H1 (cell line): ENCODE measurements around the gene FOSL2. TPM values are rescaled to one million over a fixed set of nuclear protein-coding genes. Genes with fewer than 3 reads are reported as not detected.

Source experiments
- BCL11A ChIP-seq, 2 experiments: IDR thresholded peaks; one replicate each; pipeline ENCODE4 v1.6.1; 2011; ENCODE audit warnings: low read depth in 2 of 2, low read length in 2 of 2, mild to moderate bottlenecking in 2 of 2
- GABPA ChIP-seq: IDR thresholded peaks from 2 replicates; pipeline ENCODE4 v1.6.1; 2011; ENCODE audit warnings: mild to moderate bottlenecking, low read length, moderate library complexity, borderline replicate concordance; ENCODE audit not compliant: insufficient read depth
- GTF2F1 ChIP-seq: IDR thresholded peaks from 2 replicates; pipeline ENCODE4 v1.6.1; 2012; ENCODE audit warnings: low read depth, low read length, improper control_type of control experiment, borderline replicate concordance
- POU5F1 ChIP-seq: IDR thresholded peaks from 2 replicates; pipeline ENCODE4 v1.6.1; 2011; ENCODE audit warnings: low read depth, mild to moderate bottlenecking, low read length, moderate library complexity
- RAD21 ChIP-seq, 2 experiments: IDR thresholded peaks in 1 of 2; conservative IDR thresholded peaks in 1 of 2; 2 replicates each; pipeline ENCODE4 v1.6.1; 2011; ENCODE audit warnings: low read depth in 2 of 2, low read length in 2 of 2, improper control_type of control experiment in 1 of 2, inconsistent platforms in 1 of 2, mild to moderate bottlenecking in 1 of 2, moderate library complexity in 1 of 2
- SIN3A ChIP-seq, 2 experiments: IDR thresholded peaks in 1 of 2; conservative IDR thresholded peaks in 1 of 2; 2 replicates each; pipeline ENCODE4 v1.6.1; 2011 to 2012; ENCODE audit warnings: low read length in 2 of 2, improper control_type of control experiment in 1 of 2, low read depth in 1 of 2, mild to moderate bottlenecking in 1 of 2
- TCF12 ChIP-seq: IDR thresholded peaks from 2 replicates; pipeline ENCODE4 v1.6.1; 2011; ENCODE audit warnings: low read depth, mild to moderate bottlenecking, low read length
- YY1 ChIP-seq: IDR thresholded peaks from 2 replicates; pipeline ENCODE4 v1.6.1; 2011; ENCODE audit warnings: low read depth, mild to moderate bottlenecking, low read length
- polyA plus RNA-seq, 7 experiments: library from polyadenylated mRNA; depleted of rRNA in 3 of 7; stranded (reverse) in 5 of 7; unstranded in 2 of 7; fragments of >200 nt in 5 of 7; fragments of 200-250 nt in 2 of 7; gene quantifications; 1 replicate in 5 of 7; 2 replicates in 1 of 7; 4 replicates in 1 of 7; pipeline versions ENCODE4 v1.2.1 to v1.2.3, GENCODE V29; 2011 to 2013; ENCODE audit warnings: missing spikeins in 2 of 7, mixed read lengths in 2 of 7
- total RNA-seq: library from RNA; stranded (reverse); fragmentation: NEBNext Ultra II Directional; extraction: Animal tissue kit (Norgen Biotek cat#: 25700); gene quantifications from 2 replicates; pipeline ENCODE4 v1.2.1, GENCODE V29; 2021
- TF ChIP-seq, protein P1 (sequence below): fragments of 300-600 bp; sonication (generic); IDR thresholded peaks from 2 replicates; pipeline ENCODE4 v1.7.1; 2012; ENCODE audit warnings: low read length, moderate library complexity, mild to moderate bottlenecking, inconsistent platforms; ENCODE audit not compliant: insufficient replicate concordance

FOSL2 gene
- total and polyA plus RNA-seq, 2 of the 8 experiments (the other 6 are each of a cell fraction or from before 2014, with no cell fraction given): 1.5 to 4.5 TPM

- TF ChIP-seq, protein P1, sequence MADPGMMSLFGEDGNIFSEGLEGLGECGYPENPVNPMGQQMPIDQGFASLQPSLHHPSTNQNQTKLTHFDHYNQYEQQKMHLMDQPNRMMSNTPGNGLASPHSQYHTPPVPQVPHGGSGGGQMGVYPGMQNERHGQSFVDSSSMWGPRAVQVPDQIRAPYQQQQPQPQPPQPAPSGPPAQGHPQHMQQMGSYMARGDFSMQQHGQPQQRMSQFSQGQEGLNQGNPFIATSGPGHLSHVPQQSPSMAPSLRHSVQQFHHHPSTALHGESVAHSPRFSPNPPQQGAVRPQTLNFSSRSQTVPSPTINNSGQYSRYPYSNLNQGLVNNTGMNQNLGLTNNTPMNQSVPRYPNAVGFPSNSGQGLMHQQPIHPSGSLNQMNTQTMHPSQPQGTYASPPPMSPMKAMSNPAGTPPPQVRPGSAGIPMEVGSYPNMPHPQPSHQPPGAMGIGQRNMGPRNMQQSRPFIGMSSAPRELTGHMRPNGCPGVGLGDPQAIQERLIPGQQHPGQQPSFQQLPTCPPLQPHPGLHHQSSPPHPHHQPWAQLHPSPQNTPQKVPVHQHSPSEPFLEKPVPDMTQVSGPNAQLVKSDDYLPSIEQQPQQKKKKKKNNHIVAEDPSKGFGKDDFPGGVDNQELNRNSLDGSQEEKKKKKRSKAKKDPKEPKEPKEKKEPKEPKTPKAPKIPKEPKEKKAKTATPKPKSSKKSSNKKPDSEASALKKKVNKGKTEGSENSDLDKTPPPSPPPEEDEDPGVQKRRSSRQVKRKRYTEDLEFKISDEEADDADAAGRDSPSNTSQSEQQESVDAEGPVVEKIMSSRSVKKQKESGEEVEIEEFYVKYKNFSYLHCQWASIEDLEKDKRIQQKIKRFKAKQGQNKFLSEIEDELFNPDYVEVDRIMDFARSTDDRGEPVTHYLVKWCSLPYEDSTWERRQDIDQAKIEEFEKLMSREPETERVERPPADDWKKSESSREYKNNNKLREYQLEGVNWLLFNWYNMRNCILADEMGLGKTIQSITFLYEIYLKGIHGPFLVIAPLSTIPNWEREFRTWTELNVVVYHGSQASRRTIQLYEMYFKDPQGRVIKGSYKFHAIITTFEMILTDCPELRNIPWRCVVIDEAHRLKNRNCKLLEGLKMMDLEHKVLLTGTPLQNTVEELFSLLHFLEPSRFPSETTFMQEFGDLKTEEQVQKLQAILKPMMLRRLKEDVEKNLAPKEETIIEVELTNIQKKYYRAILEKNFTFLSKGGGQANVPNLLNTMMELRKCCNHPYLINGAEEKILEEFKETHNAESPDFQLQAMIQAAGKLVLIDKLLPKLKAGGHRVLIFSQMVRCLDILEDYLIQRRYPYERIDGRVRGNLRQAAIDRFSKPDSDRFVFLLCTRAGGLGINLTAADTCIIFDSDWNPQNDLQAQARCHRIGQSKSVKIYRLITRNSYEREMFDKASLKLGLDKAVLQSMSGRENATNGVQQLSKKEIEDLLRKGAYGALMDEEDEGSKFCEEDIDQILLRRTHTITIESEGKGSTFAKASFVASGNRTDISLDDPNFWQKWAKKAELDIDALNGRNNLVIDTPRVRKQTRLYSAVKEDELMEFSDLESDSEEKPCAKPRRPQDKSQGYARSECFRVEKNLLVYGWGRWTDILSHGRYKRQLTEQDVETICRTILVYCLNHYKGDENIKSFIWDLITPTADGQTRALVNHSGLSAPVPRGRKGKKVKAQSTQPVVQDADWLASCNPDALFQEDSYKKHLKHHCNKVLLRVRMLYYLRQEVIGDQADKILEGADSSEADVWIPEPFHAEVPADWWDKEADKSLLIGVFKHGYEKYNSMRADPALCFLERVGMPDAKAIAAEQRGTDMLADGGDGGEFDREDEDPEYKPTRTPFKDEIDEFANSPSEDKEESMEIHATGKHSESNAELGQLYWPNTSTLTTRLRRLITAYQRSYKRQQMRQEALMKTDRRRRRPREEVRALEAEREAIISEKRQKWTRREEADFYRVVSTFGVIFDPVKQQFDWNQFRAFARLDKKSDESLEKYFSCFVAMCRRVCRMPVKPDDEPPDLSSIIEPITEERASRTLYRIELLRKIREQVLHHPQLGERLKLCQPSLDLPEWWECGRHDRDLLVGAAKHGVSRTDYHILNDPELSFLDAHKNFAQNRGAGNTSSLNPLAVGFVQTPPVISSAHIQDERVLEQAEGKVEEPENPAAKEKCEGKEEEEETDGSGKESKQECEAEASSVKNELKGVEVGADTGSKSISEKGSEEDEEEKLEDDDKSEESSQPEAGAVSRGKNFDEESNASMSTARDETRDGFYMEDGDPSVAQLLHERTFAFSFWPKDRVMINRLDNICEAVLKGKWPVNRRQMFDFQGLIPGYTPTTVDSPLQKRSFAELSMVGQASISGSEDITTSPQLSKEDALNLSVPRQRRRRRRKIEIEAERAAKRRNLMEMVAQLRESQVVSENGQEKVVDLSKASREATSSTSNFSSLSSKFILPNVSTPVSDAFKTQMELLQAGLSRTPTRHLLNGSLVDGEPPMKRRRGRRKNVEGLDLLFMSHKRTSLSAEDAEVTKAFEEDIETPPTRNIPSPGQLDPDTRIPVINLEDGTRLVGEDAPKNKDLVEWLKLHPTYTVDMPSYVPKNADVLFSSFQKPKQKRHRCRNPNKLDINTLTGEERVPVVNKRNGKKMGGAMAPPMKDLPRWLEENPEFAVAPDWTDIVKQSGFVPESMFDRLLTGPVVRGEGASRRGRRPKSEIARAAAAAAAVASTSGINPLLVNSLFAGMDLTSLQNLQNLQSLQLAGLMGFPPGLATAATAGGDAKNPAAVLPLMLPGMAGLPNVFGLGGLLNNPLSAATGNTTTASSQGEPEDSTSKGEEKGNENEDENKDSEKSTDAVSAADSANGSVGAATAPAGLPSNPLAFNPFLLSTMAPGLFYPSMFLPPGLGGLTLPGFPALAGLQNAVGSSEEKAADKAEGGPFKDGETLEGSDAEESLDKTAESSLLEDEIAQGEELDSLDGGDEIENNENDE: no peak
- TF ChIP-seq GABPA (no peak), GTF2F1 (no peak), BCL11A (IDR thresholded peaks at IDR 0.05; ENCODE audit: low read depth in 2 of 2, low read length in 2 of 2) (no peak), POU5F1 (no peak), RAD21 (IDR thresholded peaks at IDR 0.05 in 1 of 2, conservative IDR thresholded peaks at IDR 0.05 in 1 of 2; ENCODE audit: low read depth in 2 of 2, low read length in 2 of 2) (no peak), TCF12 (no peak), YY1 (no peak), SIN3A (conservative IDR thresholded peaks at IDR 0.05 in 1 of 2, IDR thresholded peaks at IDR 0.05 in 1 of 2; ENCODE audit: low read depth in 1 of 2, low read length in 2 of 2) (no peak)
Observed at GRCh38 chr2:28415715-28416114, 23.1 kb downstream of the FOSL2 start (continued).
